ENCODE data around the gene LILRB4. TPM values are rescaled to one million over a fixed set of nuclear protein-coding genes. Genes with fewer than 3 reads are reported as not detected.

The LILRB4 gene
- total RNA-seq, 2 experiments from 2014 or later = 0.82 to 3.0 TPM

- peaks cover 4% of the 10 kb centered on the region for H3K4me1 ChIP-seq (ENCODE audit: insufficient read depth, low read length, poor library complexity, severe bottlenecking)
- H2AFZ ChIP-seq (ENCODE audit: low read length) = no peak overlapping the region
- peak; percentile 27 for DNase-seq (ENCODE audit: low spot score)
- H3K9me2 ChIP-seq (ENCODE audit: insufficient read depth, low read length) = no peaks in the 10 kb centered on the region
- TF ChIP-seq EZH2phosphoT487 (IDR thresholded peaks at IDR 0.05; ENCODE audit: borderline replicate concordance, low read depth, low read length) = no peak
- TF ChIP-seq, protein P1, sequence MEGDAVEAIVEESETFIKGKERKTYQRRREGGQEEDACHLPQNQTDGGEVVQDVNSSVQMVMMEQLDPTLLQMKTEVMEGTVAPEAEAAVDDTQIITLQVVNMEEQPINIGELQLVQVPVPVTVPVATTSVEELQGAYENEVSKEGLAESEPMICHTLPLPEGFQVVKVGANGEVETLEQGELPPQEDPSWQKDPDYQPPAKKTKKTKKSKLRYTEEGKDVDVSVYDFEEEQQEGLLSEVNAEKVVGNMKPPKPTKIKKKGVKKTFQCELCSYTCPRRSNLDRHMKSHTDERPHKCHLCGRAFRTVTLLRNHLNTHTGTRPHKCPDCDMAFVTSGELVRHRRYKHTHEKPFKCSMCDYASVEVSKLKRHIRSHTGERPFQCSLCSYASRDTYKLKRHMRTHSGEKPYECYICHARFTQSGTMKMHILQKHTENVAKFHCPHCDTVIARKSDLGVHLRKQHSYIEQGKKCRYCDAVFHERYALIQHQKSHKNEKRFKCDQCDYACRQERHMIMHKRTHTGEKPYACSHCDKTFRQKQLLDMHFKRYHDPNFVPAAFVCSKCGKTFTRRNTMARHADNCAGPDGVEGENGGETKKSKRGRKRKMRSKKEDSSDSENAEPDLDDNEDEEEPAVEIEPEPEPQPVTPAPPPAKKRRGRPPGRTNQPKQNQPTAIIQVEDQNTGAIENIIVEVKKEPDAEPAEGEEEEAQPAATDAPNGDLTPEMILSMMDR (conservative IDR thresholded peaks at IDR 0.05; ENCODE audit: low read length) = no peak
- intact Hi-C loops (cut with micrococcal nuclease; ENCODE audit: unreplicated experiment) = no loop called here
- H3K4me2 ChIP-seq (ENCODE audit: low read length) = no peak overlapping the region
- no peak overlapping the region for H3K27ac ChIP-seq (ENCODE audit: low read depth, low read length, poor library complexity, severe bottlenecking)
- H3K4me3 ChIP-seq (ENCODE audit: low read depth, low read length, poor library complexity, severe bottlenecking) = no peak overlapping the region
- H4K20me1 ChIP-seq (ENCODE audit: insufficient read depth, low read length) = no peaks in the 10 kb centered on the region
- CTCF ChIA-PET (ENCODE audit: unreplicated experiment) = no interaction called here
- no peaks in the 10 kb centered on the region for H3K36me3 ChIP-seq (ENCODE audit: insufficient read depth, low read length)
- POLR2A ChIA-PET = interaction anchor here (0.6 kb wide), 1 partner anchor 223 kb away, joined by 3 read pairs; no protein-coding TSS in a partner anchor
- BruUV-seq (replicated peaks) = no TSS peak
- H3K9me3 ChIP-seq (ENCODE audit: low read length) = no peaks in the 10 kb centered on the region
- H3K79me2 ChIP-seq (ENCODE audit: insufficient read depth, low read depth, low read length) = no peaks in the 10 kb centered on the region
Measured at GRCh38 chr19:54684527-54684926, 21.7 kb downstream of the LILRB4 start.

- intact Hi-C loops (cut with micrococcal nuclease; ENCODE audit: unreplicated experiment) = no loop called here
- no peaks in the 10 kb centered on the region for H3K4me1 ChIP-seq (ENCODE audit: insufficient read depth, low read length, poor library complexity, severe bottlenecking)
- no peaks in the 10 kb centered on the region for H3K9me2 ChIP-seq (ENCODE audit: insufficient read depth, low read length)
- no peaks in the 10 kb centered on the region for H3K36me3 ChIP-seq (ENCODE audit: insufficient read depth, low read length)
- TF ChIP-seq, protein P1 (conservative IDR thresholded peaks at IDR 0.05; ENCODE audit: low read length) = no peak
- TF ChIP-seq EZH2phosphoT487 (IDR thresholded peaks at IDR 0.05; ENCODE audit: borderline replicate concordance, low read depth, low read length) = no peak
- no peak overlapping the region for H3K27ac ChIP-seq (ENCODE audit: low read depth, low read length, poor library complexity, severe bottlenecking)
- DNase-seq (ENCODE audit: low spot score) = no peak
- H2AFZ ChIP-seq (ENCODE audit: low read length) = no peak overlapping the region
- ChIA-PET CTCF (ENCODE audit: unreplicated experiment) (no interaction called here), POLR2A (no interaction called here)
- H3K9me3 ChIP-seq (ENCODE audit: low read length) = no peaks in the 10 kb centered on the region
- no peak overlapping the region for H3K4me2 ChIP-seq (ENCODE audit: low read length)
- BruUV-seq (replicated peaks) = no TSS peak
- H4K20me1 ChIP-seq (ENCODE audit: insufficient read depth, low read length) = no peaks in the 10 kb centered on the region
- H3K4me3 ChIP-seq (ENCODE audit: low read depth, low read length, poor library complexity, severe bottlenecking) = no peak overlapping the region
- H3K79me2 ChIP-seq (ENCODE audit: insufficient read depth, low read depth, low read length) = no peaks in the 10 kb centered on the region
Measured at GRCh38 chr19:54691582-54692297, 29.0 kb downstream of the LILRB4 start.

- POLR2A ChIA-PET = no interaction called here
- Histone ChIP-seq H4K20me1 (ENCODE audit: insufficient read depth, low read length) (no peaks in the 10 kb centered on the region), H3K4me2 (ENCODE audit: low read length) (no peak overlapping the region), H3K9me2 (ENCODE audit: insufficient read depth, low read length) (no peaks in the 10 kb centered on the region), H2AFZ (ENCODE audit: low read length) (no peak overlapping the region), H3K79me2 (ENCODE audit: insufficient read depth, low read depth, low read length) (no peaks in the 10 kb centered on the region), H3K36me3 (ENCODE audit: insufficient read depth, low read length) (no peaks in the 10 kb centered on the region), H3K9me3 (ENCODE audit: low read length) (no peaks in the 10 kb centered on the region), H3K4me1 (ENCODE audit: insufficient read depth, low read length, poor library complexity, severe bottlenecking) (no peaks in the 10 kb centered on the region), H3K27ac (ENCODE audit: low read depth, low read length, poor library complexity, severe bottlenecking) (no peak overlapping the region), H3K4me3 (ENCODE audit: low read depth, low read length, poor library complexity, severe bottlenecking) (no peak overlapping the region)
- BruUV-seq (replicated peaks) = no TSS peak
- intact Hi-C loops (cut with micrococcal nuclease; ENCODE audit: unreplicated experiment) = no loop called here
- no peak for DNase-seq (ENCODE audit: low spot score)
- CTCF ChIA-PET (ENCODE audit: unreplicated experiment) = no interaction called here
- TF ChIP-seq, protein P1 (conservative IDR thresholded peaks at IDR 0.05; ENCODE audit: low read length) = no peak
- no peak for TF ChIP-seq EZH2phosphoT487 (IDR thresholded peaks at IDR 0.05; ENCODE audit: borderline replicate concordance, low read depth, low read length)
Measured at GRCh38 chr19:54692298-54692615, 29.5 kb downstream of the LILRB4 start.
